GM12873 (cell line): ENCODE measurements around the gene SLC4A2.

Source experiments
- CTCF ChIP-seq: IDR thresholded peaks from 2 replicates; pipeline ENCODE4 v1.5.1; 2012; ENCODE audit warnings: low read depth, mild to moderate bottlenecking, moderate library complexity, low read length, control low read depth; ENCODE audit not compliant: insufficient read depth; ENCODE audit errors: missing control alignments

SLC4A2 gene

GRCh38 chr7:151077705-151078232 lies 18.4 kb downstream of the SLC4A2 start:
- TF ChIP-seq CTCF: no peak

GRCh38 chr7:151078233-151079040 lies 19.0 kb downstream of the SLC4A2 start:
- no peak for TF ChIP-seq CTCF

GRCh38 chr7:151079199-151079910 lies 20.0 kb downstream of the SLC4A2 start:
- no peak for TF ChIP-seq CTCF

GRCh38 chr7:151080067-151080521 lies 20.7 kb downstream of the SLC4A2 start:
- TF ChIP-seq CTCF: no peak

GRCh38 chr7:151080522-151081169 lies 21.3 kb downstream of the SLC4A2 start, which contains the start of gene FASTK:
TSS of gene FASTK (minus strand) at chr7:151080809. CDS start at chr7:151080766, 43 bp downstream.
- TF ChIP-seq CTCF: no peak

GRCh38 chr7:151081170-151082101 lies 22.0 kb downstream of the SLC4A2 start:
- no peak for TF ChIP-seq CTCF
